ENCODE data around the gene AKAP7. TPM values are rescaled to one million over a fixed set of nuclear protein-coding genes. Genes with fewer than 3 reads are reported as not detected.

AKAP7 gene
- total and polyA plus RNA-seq, 2 donors (not counting 1 experiment from before 2014, with no cell fraction given) = 6.3 to 10.8 TPM

DNA sequence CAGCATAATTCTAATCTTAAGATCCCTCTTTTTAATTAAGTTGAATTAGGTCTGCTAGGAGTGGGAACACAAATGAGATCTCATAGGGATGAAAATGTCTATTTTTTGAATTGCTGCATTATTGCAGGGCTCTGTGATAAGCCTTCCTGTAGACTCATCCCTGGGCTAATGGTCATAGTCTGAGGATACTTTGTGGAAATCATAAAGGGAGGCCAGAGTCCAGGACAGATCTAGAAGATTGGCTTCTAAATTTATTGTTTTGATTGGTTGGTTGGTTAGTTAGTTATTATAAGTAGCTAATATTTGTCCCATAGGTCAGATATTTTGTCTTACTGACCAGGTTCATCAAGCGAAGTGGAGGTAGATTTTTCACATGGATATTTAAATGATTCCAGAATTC is 142.3 kb downstream of the AKAP7 start:
- ChIA-PET CTCF (no interaction called here), POLR2A (no interaction called here)
- no peaks in the 10 kb centered on the region for H3K27me3 Mint-ChIP-seq
- no peak overlapping the region for H3K9ac ChIP-seq (ENCODE audit: low read length)
- H3K9me3 ChIP-seq (ENCODE audit: control extremely low read depth in 1 of 3, control insufficient read depth in 2 of 3, insufficient read depth in 1 of 3, low read length in 2 of 3) = no peaks in the 10 kb centered on the region
- no peak overlapping the region for H3K27ac ChIP-seq (ENCODE audit: low read length in 2 of 2)
- no peak for DNase-seq
- intact Hi-C loops (cut with micrococcal nuclease) = no loop called here
- no peak overlapping the region for H2AFZ ChIP-seq (ENCODE audit: insufficient read depth, low read depth, low read length, poor library complexity, severe bottlenecking)
- TF ChIP-seq, protein P1, sequence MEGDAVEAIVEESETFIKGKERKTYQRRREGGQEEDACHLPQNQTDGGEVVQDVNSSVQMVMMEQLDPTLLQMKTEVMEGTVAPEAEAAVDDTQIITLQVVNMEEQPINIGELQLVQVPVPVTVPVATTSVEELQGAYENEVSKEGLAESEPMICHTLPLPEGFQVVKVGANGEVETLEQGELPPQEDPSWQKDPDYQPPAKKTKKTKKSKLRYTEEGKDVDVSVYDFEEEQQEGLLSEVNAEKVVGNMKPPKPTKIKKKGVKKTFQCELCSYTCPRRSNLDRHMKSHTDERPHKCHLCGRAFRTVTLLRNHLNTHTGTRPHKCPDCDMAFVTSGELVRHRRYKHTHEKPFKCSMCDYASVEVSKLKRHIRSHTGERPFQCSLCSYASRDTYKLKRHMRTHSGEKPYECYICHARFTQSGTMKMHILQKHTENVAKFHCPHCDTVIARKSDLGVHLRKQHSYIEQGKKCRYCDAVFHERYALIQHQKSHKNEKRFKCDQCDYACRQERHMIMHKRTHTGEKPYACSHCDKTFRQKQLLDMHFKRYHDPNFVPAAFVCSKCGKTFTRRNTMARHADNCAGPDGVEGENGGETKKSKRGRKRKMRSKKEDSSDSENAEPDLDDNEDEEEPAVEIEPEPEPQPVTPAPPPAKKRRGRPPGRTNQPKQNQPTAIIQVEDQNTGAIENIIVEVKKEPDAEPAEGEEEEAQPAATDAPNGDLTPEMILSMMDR (IDR thresholded peaks at IDR 0.05) = no peak
- no peak for TF ChIP-seq EZH2 (IDR thresholded peaks at IDR 0.05; ENCODE audit: borderline replicate concordance, insufficient read depth, low read depth, low read length, poor library complexity, severe bottlenecking)
- H3K79me2 ChIP-seq (ENCODE audit: control insufficient read depth, insufficient read depth, low read length) = no peaks in the 10 kb centered on the region
- H3K27me3 ChIP-seq (replicated peaks in 1 of 4; ENCODE audit: control extremely low read depth in 1 of 4, control insufficient read depth in 3 of 4, insufficient read depth in 4 of 4, low read length in 3 of 4) = no peaks in the 10 kb centered on the region
- H3K36me3 ChIP-seq (replicated peaks in 1 of 2; ENCODE audit: control extremely low read depth in 1 of 2, control insufficient read depth in 1 of 2, extremely low read depth in 1 of 2, insufficient read depth in 2 of 2, low read length in 1 of 2) = no peaks in the 10 kb centered on the region
- ATAC-seq (ENCODE audit: low read depth) = no peak
- peaks cover 16% of the 10 kb centered on the region for H3K4me1 Mint-ChIP-seq
- no peak overlapping the region for H3K4me3 ChIP-seq (ENCODE audit: control extremely low read depth in 1 of 5, extremely low read depth in 1 of 5, insufficient read depth in 1 of 5, low read depth in 2 of 5, low read length in 4 of 5)
- no peak overlapping the region for H3K4me3 Mint-ChIP-seq
- H3K4me2 ChIP-seq (replicated peaks; ENCODE audit: low read depth, low read length, poor library complexity, severe bottlenecking) = no peak overlapping the region
- no CpG with 5 or more reads among the region's 1 CpG for WGBS (ENCODE audit: insufficient coverage)
- peaks cover 12 to 18% of the 10 kb centered on the region in 2 donors for H3K4me1 ChIP-seq (ENCODE audit: control insufficient read depth in 2 of 2, insufficient read depth in 2 of 2, low read length in 2 of 2)
- no peaks in the 10 kb centered on the region for H3K9me3 Mint-ChIP-seq (ENCODE audit: insufficient read depth)
- no peaks in the 10 kb centered on the region for H4K20me1 ChIP-seq (ENCODE audit: control insufficient read depth, insufficient read depth, low read length, poor library complexity, severe bottlenecking)
- H3K27ac Mint-ChIP-seq = no peak overlapping the region

DNA sequence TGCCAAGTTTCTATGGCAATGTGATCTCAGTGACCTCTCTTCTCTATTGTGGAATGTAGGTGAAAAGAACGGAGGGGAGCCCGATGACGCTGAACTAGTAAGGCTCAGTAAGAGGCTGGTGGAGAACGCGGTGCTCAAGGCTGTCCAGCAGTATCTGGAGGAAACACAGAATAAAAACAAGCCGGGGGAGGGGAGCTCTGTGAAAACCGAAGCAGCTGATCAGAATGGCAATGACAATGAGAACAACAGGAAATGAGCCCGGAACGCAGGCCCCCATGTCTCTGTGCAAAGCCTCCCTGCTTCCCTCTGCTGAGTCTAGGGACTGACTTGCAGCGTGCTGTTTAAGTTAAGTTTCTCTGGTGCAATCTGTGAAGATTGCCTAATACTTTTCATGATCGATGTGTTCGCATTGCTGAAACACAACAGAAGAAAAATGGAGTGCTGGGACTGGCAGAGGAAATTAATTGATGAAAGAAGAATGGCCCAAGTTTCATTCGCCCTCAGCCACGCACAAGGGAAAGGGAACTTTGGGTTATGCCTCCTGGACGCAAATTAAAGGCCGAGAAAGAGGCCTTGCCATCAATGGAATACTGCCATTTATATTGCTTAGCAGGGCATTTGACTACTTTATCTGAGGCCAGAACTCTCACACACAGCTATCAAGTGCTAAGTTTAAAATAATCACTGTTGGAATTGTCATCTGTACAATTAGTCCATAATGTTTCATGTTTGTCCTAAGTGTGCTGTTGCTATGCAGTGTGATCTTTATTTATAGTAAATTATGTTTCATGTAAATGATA is 146.4 kb downstream of the AKAP7 start:
- Histone ChIP-seq H3K36me3 (replicated peaks in 1 of 2; ENCODE audit: control extremely low read depth in 1 of 2, control insufficient read depth in 1 of 2, extremely low read depth in 1 of 2, insufficient read depth in 2 of 2, low read length in 1 of 2) (no peaks in the 10 kb centered on the region), H3K4me3 (ENCODE audit: control extremely low read depth in 1 of 5, extremely low read depth in 1 of 5, insufficient read depth in 1 of 5, low read depth in 2 of 5, low read length in 4 of 5) (peak overlapping the region in 3 of 5 experiments; percentile 35 to 53 (median 41)), H3K27me3 (replicated peaks in 1 of 4; ENCODE audit: control extremely low read depth in 1 of 4, control insufficient read depth in 3 of 4, insufficient read depth in 4 of 4, low read length in 3 of 4) (no peaks in the 10 kb centered on the region), H3K9me3 (ENCODE audit: control extremely low read depth in 1 of 3, control insufficient read depth in 2 of 3, insufficient read depth in 1 of 3, low read length in 2 of 3) (no peaks in the 10 kb centered on the region), H3K9ac (ENCODE audit: low read length) (peak overlapping the region; percentile 53), H3K27ac (ENCODE audit: low read length in 2 of 2) (peak overlapping the region; percentile 42 to 75), H4K20me1 (ENCODE audit: control insufficient read depth, insufficient read depth, low read length, poor library complexity, severe bottlenecking) (no peaks in the 10 kb centered on the region), H3K4me1 (ENCODE audit: control insufficient read depth in 2 of 2, insufficient read depth in 2 of 2, low read length in 2 of 2) (peaks cover 12 to 18% of the 10 kb centered on the region in 2 donors), H3K79me2 (ENCODE audit: control insufficient read depth, insufficient read depth, low read length) (no peaks in the 10 kb centered on the region), H3K4me2 (replicated peaks; ENCODE audit: low read depth, low read length, poor library complexity, severe bottlenecking) (peak overlapping the region; percentile 71), H2AFZ (ENCODE audit: insufficient read depth, low read depth, low read length, poor library complexity, severe bottlenecking) (peak overlapping the region; percentile 73)
- Mint-ChIP-seq H3K4me1 (peaks cover 18% of the 10 kb centered on the region), H3K27ac (peak overlapping the region; percentile 94), H3K9me3 (ENCODE audit: insufficient read depth) (no peaks in the 10 kb centered on the region), H3K4me3 (peak overlapping the region; percentile 86), H3K27me3 (no peaks in the 10 kb centered on the region)
- DNase-seq = peak; percentile 50
- ChIA-PET POLR2A (no interaction called here), CTCF (interaction anchor here (2.6 kb wide), 1 partner anchor 82 kb away, joined by 7 read pairs; no protein-coding TSS in a partner anchor)
- ATAC-seq (ENCODE audit: low read depth) = peak; percentile 95
- 20% methylated on average over 14 of the region's 16 CpGs for WGBS (ENCODE audit: insufficient coverage)
- intact Hi-C loops (cut with micrococcal nuclease) = no loop called here
- TF ChIP-seq, protein P1 (IDR thresholded peaks at IDR 0.05) = no peak
- no peak for TF ChIP-seq EZH2 (IDR thresholded peaks at IDR 0.05; ENCODE audit: borderline replicate concordance, insufficient read depth, low read depth, low read length, poor library complexity, severe bottlenecking)

All from B cell (primary cell).